Measurements from ENCODE around the gene STOX2.
"Not testable (repeated sequence)": the region's sequence is repeated elsewhere in the genome, so short reads cannot be mapped to it uniquely, and the experiment has no call there.

Gene STOX2

DNA sequence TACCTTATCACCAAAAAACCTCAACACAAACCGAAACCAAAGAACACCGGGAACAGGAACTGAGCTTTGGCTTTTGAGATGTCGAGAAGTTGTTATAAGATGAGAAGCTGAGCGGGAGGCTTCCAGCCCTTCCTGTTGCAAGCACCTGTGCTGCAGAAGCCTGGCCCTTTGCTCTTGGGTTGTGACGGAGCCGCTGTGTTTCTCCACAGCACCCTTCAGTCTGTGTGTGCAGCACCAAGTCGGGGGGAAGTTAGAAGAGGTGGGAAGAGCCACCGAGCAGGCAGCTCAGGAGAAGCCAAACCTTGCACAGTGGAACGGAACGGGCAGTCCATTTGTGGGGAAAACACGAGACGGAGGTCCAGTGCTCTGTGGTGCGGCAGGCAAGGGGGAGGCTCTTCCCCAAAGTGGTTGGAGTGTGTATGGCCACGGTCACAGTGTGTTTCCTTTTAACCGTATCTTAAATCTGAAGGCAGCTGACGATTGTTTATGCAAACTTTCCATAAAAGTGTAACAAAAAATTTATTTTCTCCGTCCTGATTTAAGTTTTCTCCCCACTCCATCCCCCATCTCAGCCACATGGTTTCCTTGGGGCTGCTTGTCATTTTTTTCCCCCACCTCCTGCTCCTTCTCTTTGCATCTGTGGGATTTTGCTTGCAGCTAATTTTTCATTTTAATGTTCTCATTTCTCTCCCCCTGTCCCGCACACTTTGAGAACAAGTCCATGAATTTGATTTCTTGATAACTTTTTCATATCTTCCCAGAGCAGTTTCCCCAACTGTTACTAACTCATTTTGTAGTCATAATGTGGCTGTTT lies 123.7 kb downstream of the STOX2 start:
- no peak for DNase-seq

- DNase-seq, result no peak
Measured at GRCh38 chr4:184030036-184030435, 124.9 kb downstream of the STOX2 start.

DNA sequence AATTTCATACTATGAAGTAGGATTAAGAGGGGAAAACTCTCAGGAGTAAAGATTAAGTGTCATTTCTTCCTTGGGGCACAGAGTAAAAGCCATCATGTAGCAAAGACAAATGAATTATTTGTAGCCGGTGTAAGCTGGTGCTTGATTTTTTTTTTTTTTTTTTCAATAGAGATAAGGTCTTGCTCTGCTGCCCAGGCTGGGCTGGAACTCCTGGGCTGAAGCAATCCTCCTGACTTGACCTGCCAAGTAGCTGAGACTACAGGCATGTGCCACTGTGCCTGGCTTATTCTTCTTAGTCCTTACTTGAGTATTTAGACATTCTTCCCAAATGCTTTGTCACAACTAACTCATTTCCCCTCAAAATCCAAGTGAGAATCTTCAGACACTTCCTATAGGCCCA lies 125.7 kb downstream of the STOX2 start:
- no peak for DNase-seq

GRCh38 chr4:184032091-184032490 lies 127.0 kb downstream of the STOX2 start:
- DNase-seq, result no peak

DNA sequence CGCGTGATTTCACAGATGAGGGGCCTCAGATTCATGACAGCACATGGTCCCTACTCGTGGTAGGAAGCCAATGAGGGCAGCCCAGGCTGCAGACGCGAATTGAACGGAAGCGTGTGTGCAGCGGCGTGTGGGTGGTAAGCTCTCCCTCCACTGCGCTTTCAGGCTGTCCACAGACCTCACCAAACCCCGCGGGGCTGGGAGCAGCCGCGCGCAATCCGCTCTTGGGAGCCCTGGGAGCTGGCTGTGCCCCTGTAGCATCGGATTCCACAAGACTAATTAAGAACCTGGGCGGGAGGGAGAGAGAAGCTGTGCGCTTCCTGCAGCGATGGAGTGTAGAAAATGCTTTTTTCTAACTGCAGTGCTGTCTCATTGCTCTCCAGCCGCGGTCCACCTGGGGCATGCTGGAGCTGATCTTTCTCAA lies 134.9 kb downstream of the STOX2 start:
- DNase-seq, result no peak

- DNase-seq, result no peak
Measured at GRCh38 chr4:184041156-184041555, 136.0 kb downstream of the STOX2 start.

- no peak for DNase-seq
Measured at GRCh38 chr4:184046148-184046547, 141.0 kb downstream of the STOX2 start.

- DNase-seq, result not testable (repeated sequence)
Measured at GRCh38 chr4:184051262-184051661, 146.2 kb downstream of the STOX2 start.

- no peak for DNase-seq
Measured at GRCh38 chr4:184052616-184053015, 147.5 kb downstream of the STOX2 start.

GRCh38 chr4:184053434-184053833 lies 148.3 kb downstream of the STOX2 start:
- DNase-seq, result no peak

GRCh38 chr4:184056877-184057276 lies 151.8 kb downstream of the STOX2 start:
- DNase-seq, result no peak

DNA sequence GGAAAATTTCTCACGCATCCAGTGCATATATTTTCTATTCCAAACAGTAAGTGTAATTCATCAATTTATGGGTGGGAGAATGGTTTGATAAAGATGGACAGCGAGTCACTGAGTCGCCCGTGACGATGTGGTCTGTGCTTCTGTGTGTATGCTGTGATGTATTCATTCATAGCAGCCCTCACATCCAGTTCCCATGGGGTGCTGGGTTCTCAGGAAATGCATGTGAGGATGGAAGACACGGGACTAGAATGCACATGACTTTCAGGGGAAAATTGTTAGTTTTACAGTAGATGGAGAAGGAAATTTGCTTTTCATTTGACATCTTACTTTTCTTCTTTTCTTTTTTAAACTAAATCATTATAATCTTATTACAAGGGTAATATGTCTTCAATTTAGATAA lies 152.9 kb downstream of the STOX2 start:
- DNase-seq, result no peak

DNA sequence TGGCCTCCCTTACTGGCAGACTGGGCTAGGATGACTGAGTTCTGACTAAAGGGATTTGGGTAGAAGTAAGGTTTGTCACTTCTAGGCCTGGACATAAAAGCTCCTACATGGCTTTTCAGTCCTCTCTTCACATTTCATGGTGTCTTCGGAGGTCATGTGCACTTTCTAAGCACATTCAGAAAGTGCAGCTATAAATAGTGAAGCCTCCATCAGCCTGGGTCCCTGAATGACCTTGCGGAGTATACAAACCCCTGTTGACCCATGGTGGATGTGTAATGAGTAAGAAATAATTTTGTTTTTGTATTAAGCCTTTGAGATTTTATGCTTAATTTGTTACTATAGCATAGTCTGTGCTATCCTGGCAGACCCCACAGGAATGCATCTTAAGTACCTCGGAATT lies 154.0 kb downstream of the STOX2 start:
- DNase-seq, result no peak

DNA sequence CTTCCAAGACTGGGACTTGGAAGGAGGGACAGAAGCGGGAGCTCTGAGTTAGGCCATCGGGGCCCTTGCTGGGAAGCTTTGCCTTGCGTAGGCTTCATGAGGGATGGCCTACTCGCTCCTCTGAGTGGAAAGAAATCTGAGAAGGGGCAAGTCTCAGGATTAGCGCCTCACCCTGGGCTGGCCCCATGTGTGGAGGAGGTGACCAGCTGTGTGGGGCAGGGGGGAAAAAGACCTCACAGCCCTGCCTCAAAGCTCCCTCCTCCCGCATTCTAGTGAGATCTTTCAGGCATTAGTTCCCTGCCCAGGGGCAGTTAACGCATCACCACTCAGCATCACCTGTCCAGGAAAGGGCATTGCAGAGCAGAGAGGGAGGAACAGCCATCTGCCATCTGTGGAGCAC lies 156.5 kb downstream of the STOX2 start:
- no peak for DNase-seq

DNA sequence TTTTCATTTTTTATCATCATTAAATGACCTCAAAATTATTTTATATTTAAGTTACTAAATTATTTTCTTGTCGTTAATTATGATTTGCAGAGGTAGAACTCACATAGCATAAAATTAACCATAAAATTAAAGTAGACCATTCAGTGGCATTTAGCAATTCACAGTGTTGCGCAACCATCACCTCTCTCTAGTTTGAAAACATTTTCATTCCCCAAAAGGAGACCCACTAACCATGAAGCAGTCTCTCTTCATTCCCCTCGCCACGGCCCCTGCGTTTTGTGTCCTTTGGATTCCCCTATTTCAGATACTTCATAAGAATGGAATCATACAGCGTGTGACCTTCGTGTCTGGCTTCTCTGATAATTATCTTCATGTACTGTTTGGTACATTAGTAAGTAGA lies 157.7 kb downstream of the STOX2 start:
- no peak for DNase-seq

GRCh38 chr4:184064877-184065276 lies 159.8 kb downstream of the STOX2 start:
- no peak for DNase-seq

DNA sequence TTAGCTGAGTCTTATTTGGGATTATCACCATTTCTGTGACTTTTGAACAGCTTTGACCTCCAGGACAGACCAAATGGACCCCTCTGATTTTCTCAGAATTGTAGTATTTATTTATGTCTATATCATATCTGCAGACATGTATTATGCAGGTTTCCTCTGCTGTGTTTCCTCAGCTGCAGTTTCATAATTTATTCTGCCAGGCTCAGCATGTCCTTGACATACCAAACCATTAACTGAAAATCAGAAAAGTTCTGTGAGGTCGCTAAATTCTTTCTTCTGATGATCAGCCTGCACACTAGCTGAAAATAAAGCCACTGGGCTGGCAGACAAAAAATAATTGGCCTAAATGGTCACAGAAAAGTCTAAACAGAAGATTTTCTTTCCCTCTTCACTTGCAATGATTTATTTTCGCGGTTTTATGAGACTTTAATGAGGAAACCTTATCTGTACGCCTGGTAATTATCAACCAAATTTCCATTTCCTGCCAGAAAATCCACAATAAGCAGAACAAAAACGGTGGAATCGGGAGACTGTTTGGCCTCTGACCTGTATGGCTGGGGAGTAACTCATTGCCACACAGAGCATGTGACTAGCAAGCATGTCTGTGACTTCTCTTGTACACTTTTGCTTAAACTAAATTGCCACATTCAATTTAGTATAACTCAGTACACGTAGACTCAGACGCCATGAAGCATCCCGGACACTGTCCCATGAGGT lies 161.6 kb downstream of the STOX2 start:
- DNase-seq, result no peak

DNA sequence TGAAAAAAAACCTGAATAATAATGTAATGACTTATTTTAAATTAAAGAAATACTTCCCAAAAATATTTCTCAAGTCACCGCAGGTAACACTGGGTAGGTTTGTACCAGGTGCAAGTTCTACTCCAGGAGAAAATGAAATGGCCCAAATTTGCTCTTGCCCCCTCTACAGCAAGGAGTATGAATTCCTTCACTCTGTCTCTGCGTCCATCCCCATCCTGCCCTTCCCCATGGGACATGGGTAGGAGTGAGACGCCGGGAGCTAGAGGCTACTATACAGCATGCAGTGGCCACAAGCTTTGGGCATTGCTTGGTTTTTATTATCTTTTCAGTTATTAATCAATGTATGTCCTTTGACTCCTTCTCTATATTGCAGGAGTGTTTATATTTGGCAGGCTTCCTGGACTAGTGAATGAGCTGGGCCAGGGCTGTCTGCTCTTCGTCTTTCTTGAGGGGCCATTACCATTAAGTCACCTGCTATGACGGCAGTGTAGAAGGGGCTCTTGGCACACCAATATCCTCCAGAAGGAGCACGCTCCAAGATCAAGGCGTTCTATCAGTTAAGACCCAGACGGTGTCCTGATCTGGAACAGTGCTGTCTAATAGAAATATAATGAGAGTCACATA lies 162.9 kb downstream of the STOX2 start:
- no peak for DNase-seq
